Esophagus (tissue), 2 donors: ENCODE data around the gene NCF1. TPM values are rescaled to one million over a fixed set of nuclear protein-coding genes. Genes with fewer than 3 reads are reported as not detected.
"Not testable (repeated sequence)": the region's sequence is repeated elsewhere in the genome, so short reads cannot be mapped to it uniquely, and the experiment has no call there.

Source experiments
- H3K27ac ChIP-seq, 2 donors: one replicate each; pipeline ENCODE4 v1.5.1; 2013; ENCODE audit warnings: low read depth in 2 of 2, mild to moderate bottlenecking in 2 of 2, inconsistent platforms in 1 of 2, low read length in 1 of 2, moderate library complexity in 1 of 2
- H3K27me3 ChIP-seq, 2 donors: one replicate each; pipeline ENCODE4 v1.6.1; 2013; ENCODE audit warnings: low read length in 2 of 2, control low read depth in 1 of 2, mild to moderate bottlenecking in 1 of 2; ENCODE audit not compliant: insufficient read depth in 2 of 2, control insufficient read depth in 1 of 2
- H3K36me3 ChIP-seq, 2 donors: one replicate each; pipeline ENCODE4 v1.6.1; 2013; ENCODE audit warnings: low read length in 1 of 2; ENCODE audit not compliant: control insufficient read depth in 2 of 2, insufficient read depth in 2 of 2
- H3K4me1 ChIP-seq, 2 donors: one replicate each; pipeline ENCODE4 v1.6.1; 2013; ENCODE audit warnings: low read length in 1 of 2; ENCODE audit not compliant: control insufficient read depth in 2 of 2, insufficient read depth in 2 of 2
- H3K4me3 ChIP-seq, 2 donors: one replicate each; pipeline ENCODE4 v1.5.1; 2013; ENCODE audit warnings: low read length in 2 of 2, mild to moderate bottlenecking in 2 of 2, low read depth in 1 of 2, moderate library complexity in 1 of 2
- H3K9me3 ChIP-seq, 2 donors: one replicate each; pipeline ENCODE4 v1.6.1; 2013; ENCODE audit warnings: mild to moderate bottlenecking in 2 of 2, low read depth in 1 of 2, low read length in 1 of 2, moderate library complexity in 1 of 2; ENCODE audit not compliant: control insufficient read depth in 2 of 2, insufficient read depth in 1 of 2
- WGBS, 2 donors: extraction: QIAGEN DNeasy Blood & Tissue Kit; methylation state at CpG; one replicate each; pipeline ENCODE4 v1.1.7; 2013; 5-methylcytosine and 5-hydroxymethylcytosine counted together
- polyA plus RNA-seq, 2 donors: library from polyadenylated mRNA; stranded (reverse); fragments of 200-250 nt; gene quantifications; one replicate each; pipeline ENCODE4 v1.2.3, GENCODE V29; 2013
- donor health status: healthy with polysubstance abuse.
- donor health status: Bipolar disorder and iron deficiency.

The NCF1 gene
- polyA plus RNA-seq, 2 donors, result 1.9 to 2.9 TPM

DNA sequence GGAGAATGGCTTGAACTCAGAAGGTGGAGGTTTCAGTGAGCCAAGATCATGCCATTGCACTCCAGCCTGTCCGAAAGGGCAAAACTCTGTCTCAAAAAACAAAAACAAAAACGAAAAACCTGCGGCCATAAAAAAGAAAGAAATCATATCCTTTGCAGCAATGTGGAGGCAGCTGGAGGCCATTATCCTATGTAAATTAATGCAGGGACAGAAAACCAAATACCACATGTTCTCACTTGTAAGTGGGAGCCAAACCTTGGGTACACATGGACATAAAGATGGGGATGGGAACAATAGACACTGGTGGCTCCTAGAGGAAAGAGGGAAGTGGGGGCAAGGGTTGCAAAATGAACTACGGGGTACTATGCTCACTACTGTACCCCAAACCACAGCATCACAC lies 56.6 kb downstream of the NCF1 start:
- not testable (repeated sequence) for H3K27ac ChIP-seq, H3K4me3 ChIP-seq, H3K4me1 ChIP-seq, H3K9me3 ChIP-seq, H3K27me3 ChIP-seq, H3K36me3 ChIP-seq
- no CpG with 5 or more reads among the region's 4 CpGs for whole genome bisulfite sequencing, 2 donors

Other genes with a start within 250 kb of the NCF1 start
- 10 to 100 TPM; 33.5 to 40.9 TPM for gene GTF2I, start 116.3 kb upstream of the NCF1 start, polyA plus RNA-seq
- gene GTF2IRD2, start 77.6 kb downstream of the NCF1 start, polyA plus RNA-seq, result 10 to 100 TPM in 1 of 2 donors, 1 to 10 TPM in 1; 7.8 to 14.4 TPM
- 1 to 10 TPM in 1 of 2 donors, under 1 TPM in 1; 0.91 to 3.3 TPM for gene CASTOR2, start 190.7 kb downstream of the NCF1 start, polyA plus RNA-seq